Vagina (tissue), 2 donors: ENCODE data around the gene RDH14.

Experiments used
- CTCF ChIP-seq, 3 experiments: fragments of 450-650 bp in 2 of 3; fragments of 200-600 bp in 1 of 3; sonication (generic) in 1 of 3; IDR thresholded peaks; one replicate each; pipeline ENCODE4 v1.5.1; 2017 to 2019; ENCODE audit warnings: antibody characterized with exemption in 3 of 3, mild to moderate bottlenecking in 2 of 3, moderate library complexity in 2 of 3
- POLR2A ChIP-seq, 2 donors: fragments of 450-650 bp; IDR thresholded peaks; one replicate each; pipeline ENCODE4 v1.6.1; 2017; ENCODE audit warnings: antibody characterized with exemption in 2 of 2, mild to moderate bottlenecking in 2 of 2, moderate library complexity in 2 of 2
- POLR2AphosphoS5 ChIP-seq, 2 donors: sonication (generic); formaldehyde crosslinking; IDR thresholded peaks; one replicate each; pipeline ENCODE4 v1.9.0; 2017; ENCODE audit warnings: antibody characterized with exemption in 2 of 2, mild to moderate bottlenecking in 2 of 2, low read depth in 1 of 2; ENCODE audit not compliant: insufficient read depth in 1 of 2

GRCh38 chr2:18510775-18511174, 49.7 kb downstream of the RDH14 start:
- no peak for TF ChIP-seq CTCF (IDR thresholded peaks at IDR 0.05)
- TF ChIP-seq POLR2A (IDR thresholded peaks at IDR 0.05): no peak
- no peak for TF ChIP-seq POLR2AphosphoS5 (IDR thresholded peaks at IDR 0.05; ENCODE audit: insufficient read depth in 1 of 2, low read depth in 1 of 2)
